ENCODE measurements around the gene CTNNA3. TPM values are rescaled to one million over a fixed set of nuclear protein-coding genes. Genes with fewer than 3 reads are reported as not detected.
A peak's percentile ranks its signal among the peaks of the same experiment; 100 is the strongest.

Gene CTNNA3
- total RNA-seq, 2 donors from 2014 or later, result 3.2 to 7.2 TPM

GRCh38 chr10:67386260-67386659, 309.7 kb downstream of the CTNNA3 start:
- H3K27ac ChIP-seq (ENCODE audit: low read depth, low read length), result no peak overlapping the region
- no peaks in the 10 kb centered on the region for H3K9me3 ChIP-seq (ENCODE audit: control insufficient read depth, low read length)
- H3K4me3 ChIP-seq (ENCODE audit: low read length), result peak overlapping the region; percentile 79
- no peak overlapping the region for H3K9ac ChIP-seq (ENCODE audit: extremely low read depth, low read length, poor library complexity, severe bottlenecking)
- Mint-ChIP-seq H3K4me3 (peak overlapping the region; percentile 88), H3K9me3 (peaks cover 2% of the 10 kb centered on the region), H3K27me3 (ENCODE audit: insufficient read depth) (no peaks in the 10 kb centered on the region), H3K4me1 (peaks cover 8% of the 10 kb centered on the region), H3K36me3 (ENCODE audit: low read depth) (no peaks in the 10 kb centered on the region), H3K27ac (no peak overlapping the region)
- TF ChIP-seq, protein P1, sequence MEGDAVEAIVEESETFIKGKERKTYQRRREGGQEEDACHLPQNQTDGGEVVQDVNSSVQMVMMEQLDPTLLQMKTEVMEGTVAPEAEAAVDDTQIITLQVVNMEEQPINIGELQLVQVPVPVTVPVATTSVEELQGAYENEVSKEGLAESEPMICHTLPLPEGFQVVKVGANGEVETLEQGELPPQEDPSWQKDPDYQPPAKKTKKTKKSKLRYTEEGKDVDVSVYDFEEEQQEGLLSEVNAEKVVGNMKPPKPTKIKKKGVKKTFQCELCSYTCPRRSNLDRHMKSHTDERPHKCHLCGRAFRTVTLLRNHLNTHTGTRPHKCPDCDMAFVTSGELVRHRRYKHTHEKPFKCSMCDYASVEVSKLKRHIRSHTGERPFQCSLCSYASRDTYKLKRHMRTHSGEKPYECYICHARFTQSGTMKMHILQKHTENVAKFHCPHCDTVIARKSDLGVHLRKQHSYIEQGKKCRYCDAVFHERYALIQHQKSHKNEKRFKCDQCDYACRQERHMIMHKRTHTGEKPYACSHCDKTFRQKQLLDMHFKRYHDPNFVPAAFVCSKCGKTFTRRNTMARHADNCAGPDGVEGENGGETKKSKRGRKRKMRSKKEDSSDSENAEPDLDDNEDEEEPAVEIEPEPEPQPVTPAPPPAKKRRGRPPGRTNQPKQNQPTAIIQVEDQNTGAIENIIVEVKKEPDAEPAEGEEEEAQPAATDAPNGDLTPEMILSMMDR (conservative IDR thresholded peaks at IDR 0.05), result no peak
- WGBS, 2 experiments (ENCODE audit: insufficient coverage in 1 of 2, insufficient read length in 1 of 2), result 68 to 96% methylated on average over 2 to 3 of the region's 3 CpGs
- no peaks in the 10 kb centered on the region for H3K36me3 ChIP-seq (ENCODE audit: control insufficient read depth, insufficient read depth, low read length)
- peaks cover 7% of the 10 kb centered on the region for H3K4me1 ChIP-seq (ENCODE audit: control insufficient read depth, insufficient read depth, low read length)
- no peak for DNase-seq
- H3K27me3 ChIP-seq (ENCODE audit: control insufficient read depth, insufficient read depth, low read length, poor library complexity, severe bottlenecking), result no peaks in the 10 kb centered on the region

DNA sequence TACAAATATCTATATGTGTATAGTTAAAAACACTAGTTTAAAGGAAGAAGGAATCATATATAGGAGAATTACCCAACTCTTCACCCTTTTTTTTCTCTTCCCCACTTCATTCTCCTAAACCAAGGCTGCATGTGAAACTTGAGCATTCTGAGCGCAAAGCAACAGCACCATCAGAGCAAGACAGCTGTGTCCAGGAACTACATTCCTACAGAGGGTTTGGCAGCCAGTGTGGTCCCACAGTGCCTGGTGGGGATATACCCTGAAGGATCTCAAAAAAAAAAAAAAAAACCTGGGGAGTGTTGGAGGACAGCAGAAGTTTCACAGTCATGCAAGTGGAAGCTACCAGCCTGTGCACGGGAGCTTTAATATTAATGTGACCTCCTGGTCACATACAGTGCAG, 310.4 kb downstream of the CTNNA3 start:
- Mint-ChIP-seq H3K36me3 (ENCODE audit: low read depth) (no peaks in the 10 kb centered on the region), H3K27ac (no peak overlapping the region), H3K4me3 (no peak overlapping the region), H3K4me1 (peaks cover 8% of the 10 kb centered on the region), H3K27me3 (ENCODE audit: insufficient read depth) (no peaks in the 10 kb centered on the region), H3K9me3 (peaks cover 2% of the 10 kb centered on the region)
- H3K9me3 ChIP-seq (ENCODE audit: control insufficient read depth, low read length), result no peaks in the 10 kb centered on the region
- H3K27me3 ChIP-seq (ENCODE audit: control insufficient read depth, insufficient read depth, low read length, poor library complexity, severe bottlenecking), result no peaks in the 10 kb centered on the region
- WGBS, 2 experiments (ENCODE audit: insufficient coverage in 1 of 2, insufficient read length in 1 of 2), result 99% methylated on average over 2 of the region's 2 CpGs; no CpG with 5 or more reads in 1 of the 2 experiments
- TF ChIP-seq, protein P1 (conservative IDR thresholded peaks at IDR 0.05), result no peak
- H3K9ac ChIP-seq (ENCODE audit: extremely low read depth, low read length, poor library complexity, severe bottlenecking), result no peak overlapping the region
- no peaks in the 10 kb centered on the region for H3K36me3 ChIP-seq (ENCODE audit: control insufficient read depth, insufficient read depth, low read length)
- DNase-seq, result no peak
- no peak overlapping the region for H3K27ac ChIP-seq (ENCODE audit: low read depth, low read length)
- peaks cover 7% of the 10 kb centered on the region for H3K4me1 ChIP-seq (ENCODE audit: control insufficient read depth, insufficient read depth, low read length)
- no peak overlapping the region for H3K4me3 ChIP-seq (ENCODE audit: low read length)

DNA sequence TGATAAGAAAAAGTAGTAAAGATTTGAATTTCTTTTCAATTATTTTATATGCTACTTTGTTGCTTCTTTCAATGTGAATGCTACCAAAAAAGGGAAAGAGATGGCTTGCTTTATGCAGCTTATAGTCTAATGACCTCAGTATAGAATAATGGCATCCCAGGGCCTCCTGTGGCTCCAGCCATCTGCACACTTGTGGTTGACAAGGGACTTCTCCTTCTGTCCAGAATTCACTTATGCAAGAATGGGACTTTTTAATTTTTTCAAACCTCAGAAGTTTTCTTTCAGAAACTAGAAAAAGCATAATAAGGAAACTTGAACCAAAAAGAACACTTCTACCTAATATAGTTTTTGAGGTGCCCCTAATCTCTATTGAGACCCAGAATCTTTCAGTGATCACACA, 310.9 kb downstream of the CTNNA3 start:
- no peak overlapping the region for H3K4me3 ChIP-seq (ENCODE audit: low read length)
- TF ChIP-seq, protein P1 (conservative IDR thresholded peaks at IDR 0.05), result no peak
- DNase-seq, result no peak
- Mint-ChIP-seq H3K27ac (no peak overlapping the region), H3K4me3 (no peak overlapping the region), H3K4me1 (peaks cover 8% of the 10 kb centered on the region), H3K27me3 (ENCODE audit: insufficient read depth) (no peaks in the 10 kb centered on the region), H3K9me3 (no peaks in the 10 kb centered on the region), H3K36me3 (ENCODE audit: low read depth) (no peaks in the 10 kb centered on the region)
- peaks cover 7% of the 10 kb centered on the region for H3K4me1 ChIP-seq (ENCODE audit: control insufficient read depth, insufficient read depth, low read length)
- H3K9me3 ChIP-seq (ENCODE audit: control insufficient read depth, low read length), result no peaks in the 10 kb centered on the region
- H3K36me3 ChIP-seq (ENCODE audit: control insufficient read depth, insufficient read depth, low read length), result no peaks in the 10 kb centered on the region
- H3K27ac ChIP-seq (ENCODE audit: low read depth, low read length), result no peak overlapping the region
- no peak overlapping the region for H3K9ac ChIP-seq (ENCODE audit: extremely low read depth, low read length, poor library complexity, severe bottlenecking)
- no peaks in the 10 kb centered on the region for H3K27me3 ChIP-seq (ENCODE audit: control insufficient read depth, insufficient read depth, low read length, poor library complexity, severe bottlenecking)
